ENCODE measurements around the gene PAGE3.

DNA sequence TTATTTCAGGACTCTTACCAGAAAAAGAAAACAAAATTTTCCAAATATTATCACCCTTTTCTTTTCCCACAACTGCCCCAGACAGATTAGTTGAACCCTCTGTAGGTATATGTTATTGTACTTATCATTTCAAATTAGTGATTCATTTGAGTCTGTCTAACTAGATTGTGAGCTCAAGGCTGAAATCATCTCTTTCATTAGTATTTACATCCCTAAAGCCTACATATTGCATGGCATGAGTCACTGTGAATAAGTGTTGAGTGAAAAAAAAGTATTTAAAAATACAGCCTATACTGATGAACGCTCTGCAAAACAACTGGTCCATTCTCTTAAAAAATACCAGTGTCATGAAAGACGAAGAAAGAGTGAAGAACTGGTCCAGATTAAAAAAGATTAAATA lies 3.9 kb downstream of the PAGE3 start:
- TF ChIP-seq GATA2 (IDR thresholded peaks at IDR 0.05; ENCODE audit: low read depth, low read length) (no peak), GATA3 (IDR thresholded peaks at IDR 0.05; ENCODE audit: low read depth, low read length) (no peak)

Measured in SH-SY5Y (cell line).